Measurements from ENCODE around the gene SRP19. TPM values are rescaled to one million over a fixed set of nuclear protein-coding genes. Genes with fewer than 3 reads are reported as not detected.

The SRP19 gene
- total RNA-seq, 2 experiments from 2014 or later: 32.9 to 68.3 TPM

- no peak overlapping the region for H3K4me3 ChIP-seq (ENCODE audit: low read depth, low read length, poor library complexity, severe bottlenecking)
- ChIA-PET CTCF (ENCODE audit: unreplicated experiment) (no interaction called here), POLR2A (interaction anchor here (0.7 to 1.5 kb wide), 3 partner anchors 13 to 55 kb away, joined by 3 to 4 read pairs (median 4); no protein-coding TSS in a partner anchor)
- no peak for TF ChIP-seq EZH2phosphoT487 (IDR thresholded peaks at IDR 0.05; ENCODE audit: borderline replicate concordance, low read depth, low read length)
- H3K9me3 ChIP-seq (ENCODE audit: low read length): no peaks in the 10 kb centered on the region
- H3K27ac ChIP-seq (ENCODE audit: low read depth, low read length, poor library complexity, severe bottlenecking): no peak overlapping the region
- no peaks in the 10 kb centered on the region for H4K20me1 ChIP-seq (ENCODE audit: insufficient read depth, low read length)
- intact Hi-C loops (cut with micrococcal nuclease; ENCODE audit: unreplicated experiment): no loop called here
- DNase-seq (ENCODE audit: low spot score): no peak
- no peaks in the 10 kb centered on the region for H3K79me2 ChIP-seq (ENCODE audit: insufficient read depth, low read depth, low read length)
- H3K9me2 ChIP-seq (ENCODE audit: insufficient read depth, low read length): no peaks in the 10 kb centered on the region
- peaks cover 81% of the 10 kb centered on the region for H3K36me3 ChIP-seq (ENCODE audit: insufficient read depth, low read length)
- no peak overlapping the region for H2AFZ ChIP-seq (ENCODE audit: low read length)
- H3K4me1 ChIP-seq (ENCODE audit: insufficient read depth, low read length, poor library complexity, severe bottlenecking): no peaks in the 10 kb centered on the region
- H3K4me2 ChIP-seq (ENCODE audit: low read length): no peak overlapping the region
- no TSS peak for BruUV-seq (replicated peaks)
Measured at GRCh38 chr5:112910529-112910928, 49.4 kb downstream of the SRP19 start.

DNA sequence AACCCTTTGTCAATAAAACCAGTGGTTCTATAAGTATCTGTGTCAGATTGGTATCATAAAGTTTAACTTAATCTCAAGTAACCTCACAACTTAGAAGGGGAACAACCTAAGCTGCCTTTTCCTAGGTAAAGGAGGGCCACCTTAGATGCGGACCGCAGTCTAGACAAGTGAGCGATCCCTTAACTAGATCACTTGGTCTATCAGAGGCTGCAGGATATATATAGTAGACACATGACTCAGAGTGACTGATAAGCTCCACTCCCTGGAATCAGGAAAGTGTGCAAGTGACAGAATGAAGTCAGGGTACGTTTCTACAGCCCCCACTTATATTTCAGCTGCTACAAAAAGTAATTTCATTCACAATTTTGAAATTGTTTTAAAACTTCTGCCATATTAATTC lies 53.5 kb downstream of the SRP19 start:
- intact Hi-C loops (cut with micrococcal nuclease; ENCODE audit: unreplicated experiment): no loop called here
- no peak overlapping the region for H3K27ac ChIP-seq (ENCODE audit: low read depth, low read length, poor library complexity, severe bottlenecking)
- no TSS peak for BruUV-seq (replicated peaks)
- CTCF ChIA-PET (ENCODE audit: unreplicated experiment): no interaction called here
- peaks cover 10% of the 10 kb centered on the region for H3K4me1 ChIP-seq (ENCODE audit: insufficient read depth, low read length, poor library complexity, severe bottlenecking)
- H4K20me1 ChIP-seq (ENCODE audit: insufficient read depth, low read length): no peaks in the 10 kb centered on the region
- H3K36me3 ChIP-seq (ENCODE audit: insufficient read depth, low read length): peaks cover 90% of the 10 kb centered on the region
- H3K4me3 ChIP-seq (ENCODE audit: low read depth, low read length, poor library complexity, severe bottlenecking): no peak overlapping the region
- H3K9me3 ChIP-seq (ENCODE audit: low read length): no peaks in the 10 kb centered on the region
- H2AFZ ChIP-seq (ENCODE audit: low read length): no peak overlapping the region
- no peak for TF ChIP-seq EZH2phosphoT487 (IDR thresholded peaks at IDR 0.05; ENCODE audit: borderline replicate concordance, low read depth, low read length)
- TF ChIP-seq, protein P1, sequence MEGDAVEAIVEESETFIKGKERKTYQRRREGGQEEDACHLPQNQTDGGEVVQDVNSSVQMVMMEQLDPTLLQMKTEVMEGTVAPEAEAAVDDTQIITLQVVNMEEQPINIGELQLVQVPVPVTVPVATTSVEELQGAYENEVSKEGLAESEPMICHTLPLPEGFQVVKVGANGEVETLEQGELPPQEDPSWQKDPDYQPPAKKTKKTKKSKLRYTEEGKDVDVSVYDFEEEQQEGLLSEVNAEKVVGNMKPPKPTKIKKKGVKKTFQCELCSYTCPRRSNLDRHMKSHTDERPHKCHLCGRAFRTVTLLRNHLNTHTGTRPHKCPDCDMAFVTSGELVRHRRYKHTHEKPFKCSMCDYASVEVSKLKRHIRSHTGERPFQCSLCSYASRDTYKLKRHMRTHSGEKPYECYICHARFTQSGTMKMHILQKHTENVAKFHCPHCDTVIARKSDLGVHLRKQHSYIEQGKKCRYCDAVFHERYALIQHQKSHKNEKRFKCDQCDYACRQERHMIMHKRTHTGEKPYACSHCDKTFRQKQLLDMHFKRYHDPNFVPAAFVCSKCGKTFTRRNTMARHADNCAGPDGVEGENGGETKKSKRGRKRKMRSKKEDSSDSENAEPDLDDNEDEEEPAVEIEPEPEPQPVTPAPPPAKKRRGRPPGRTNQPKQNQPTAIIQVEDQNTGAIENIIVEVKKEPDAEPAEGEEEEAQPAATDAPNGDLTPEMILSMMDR (conservative IDR thresholded peaks at IDR 0.05; ENCODE audit: low read length): no peak
- POLR2A ChIA-PET: interaction anchor here (0.8 to 1.0 kb wide), 3 partner anchors 32 to 226 kb away, joined by 3 read pairs; partner anchors contain the start of gene SRP19
- H3K79me2 ChIP-seq (ENCODE audit: insufficient read depth, low read depth, low read length): peaks cover 4% of the 10 kb centered on the region; the same call in 1 of the 2 replicates
- H3K4me2 ChIP-seq (ENCODE audit: low read length): no peak overlapping the region
- DNase-seq (ENCODE audit: low spot score): no peak
- H3K9me2 ChIP-seq (ENCODE audit: insufficient read depth, low read length): no peaks in the 10 kb centered on the region

- Histone ChIP-seq H3K36me3 (ENCODE audit: insufficient read depth, low read length) (peaks cover 85% of the 10 kb centered on the region), H3K79me2 (ENCODE audit: insufficient read depth, low read depth, low read length) (peaks cover 16% of the 10 kb centered on the region; the same call in 1 of the 2 replicates), H3K27ac (ENCODE audit: low read depth, low read length, poor library complexity, severe bottlenecking) (no peak overlapping the region), H2AFZ (ENCODE audit: low read length) (no peak overlapping the region), H3K9me2 (ENCODE audit: insufficient read depth, low read length) (no peaks in the 10 kb centered on the region), H3K4me3 (ENCODE audit: low read depth, low read length, poor library complexity, severe bottlenecking) (no peak overlapping the region), H4K20me1 (ENCODE audit: insufficient read depth, low read length) (peaks cover 4% of the 10 kb centered on the region; the same call in 1 of the 2 replicates), H3K4me2 (ENCODE audit: low read length) (0 out of 2 replicates have a peak overlapping the region, but pooled peaks have one; percentile 11), H3K4me1 (ENCODE audit: insufficient read depth, low read length, poor library complexity, severe bottlenecking) (peaks cover 22% of the 10 kb centered on the region), H3K9me3 (ENCODE audit: low read length) (no peaks in the 10 kb centered on the region)
- DNase-seq (ENCODE audit: low spot score): no peak
- BruUV-seq (replicated peaks): no TSS peak
- intact Hi-C loops (cut with micrococcal nuclease; ENCODE audit: unreplicated experiment): no loop called here
- TF ChIP-seq, protein P1 (conservative IDR thresholded peaks at IDR 0.05; ENCODE audit: low read length): no peak
- no peak for TF ChIP-seq EZH2phosphoT487 (IDR thresholded peaks at IDR 0.05; ENCODE audit: borderline replicate concordance, low read depth, low read length)
- POLR2A ChIA-PET: interaction anchor here (0.6 to 1.4 kb wide), 5 partner anchors 8 to 1733 kb away, joined by 3 to 6 read pairs (median 4); no protein-coding TSS in a partner anchor
- CTCF ChIA-PET (ENCODE audit: unreplicated experiment): no interaction called here
Measured at GRCh38 chr5:112915831-112916230, 54.7 kb downstream of the SRP19 start.
